ENCODE data around the gene STRIP2.
"Not testable (repeated sequence)": the region's sequence is repeated elsewhere in the genome, so short reads cannot be mapped to it uniquely, and the experiment has no call there.

STRIP2 gene

GRCh38 chr7:129519464-129519863 is 85.2 kb downstream of the STRIP2 start:
- no peak for DNase-seq (ENCODE audit: insufficient read length, low spot score)
- FAIRE-seq, result no peak
- no peak for TF ChIP-seq CTCF (IDR thresholded peaks at IDR 0.05; ENCODE audit: insufficient read depth, missing control alignments)

GRCh38 chr7:129522088-129522970 is 88.1 kb downstream of the STRIP2 start:
- no peak for TF ChIP-seq CTCF (IDR thresholded peaks at IDR 0.05; ENCODE audit: insufficient read depth, missing control alignments)
- FAIRE-seq (no peak), DNase-seq (ENCODE audit: insufficient read length, low spot score) (no peak)

- DNase-seq (ENCODE audit: insufficient read length, low spot score) (no peak), FAIRE-seq (no peak)
- TF ChIP-seq CTCF (IDR thresholded peaks at IDR 0.05; ENCODE audit: insufficient read depth, missing control alignments), result no peak
Observed at GRCh38 chr7:129522971-129523340, 88.7 kb downstream of the STRIP2 start.

- no peak for TF ChIP-seq CTCF (IDR thresholded peaks at IDR 0.05; ENCODE audit: insufficient read depth, missing control alignments)
- DNase-seq (ENCODE audit: insufficient read length, low spot score) (no peak), FAIRE-seq (no peak)
Observed at GRCh38 chr7:129523924-129524323, 89.7 kb downstream of the STRIP2 start.

- DNase-seq (ENCODE audit: insufficient read length, low spot score); FAIRE-seq: not testable (repeated sequence)
Observed at GRCh38 chr7:129524405-129524804, 90.2 kb downstream of the STRIP2 start.

GRCh38 chr7:129525225-129525862 is 91.1 kb downstream of the STRIP2 start:
- FAIRE-seq, result no peak
- no peak for TF ChIP-seq CTCF (IDR thresholded peaks at IDR 0.05; ENCODE audit: insufficient read depth, missing control alignments)
- no peak for DNase-seq (ENCODE audit: insufficient read length, low spot score)

- FAIRE-seq (no peak), DNase-seq (ENCODE audit: insufficient read length, low spot score) (no peak)
Observed at GRCh38 chr7:129529643-129530042, 95.4 kb downstream of the STRIP2 start.

More at GRCh38 chr7:129529643-129530042, 95.4 kb downstream of the STRIP2 start:
- TF ChIP-seq CTCF (IDR thresholded peaks at IDR 0.05; ENCODE audit: insufficient read depth, missing control alignments), result no peak
